HUES64 (cell line): ENCODE data around the gene OLFML2B.

Experiments used
- H3K27ac ChIP-seq: 2 replicates; pipeline ENCODE4 v1.7.0; 2013; ENCODE audit warnings: low read depth, low read length, inconsistent platforms
- H3K27me3 ChIP-seq: 2 replicates; pipeline ENCODE4 v1.6.1; 2013; ENCODE audit warnings: mild to moderate bottlenecking, low read length; ENCODE audit not compliant: insufficient read depth
- H3K36me3 ChIP-seq: 2 replicates; pipeline ENCODE4 v1.6.1; 2013; ENCODE audit warnings: mild to moderate bottlenecking, low read length; ENCODE audit not compliant: insufficient read depth
- H3K4me1 ChIP-seq: 2 replicates; pipeline ENCODE4 v1.6.1; 2013; ENCODE audit warnings: mild to moderate bottlenecking, low read length, moderate library complexity; ENCODE audit not compliant: insufficient read depth
- H3K4me3 ChIP-seq: 2 replicates; pipeline ENCODE4 v1.5.1; 2013; ENCODE audit warnings: mild to moderate bottlenecking, low read length, moderate library complexity
- H3K9ac ChIP-seq: 2 replicates; pipeline ENCODE4 v1.6.1; 2013; ENCODE audit warnings: mild to moderate bottlenecking, low read depth, low read length
- H3K9me3 ChIP-seq: 2 replicates; pipeline ENCODE4 v1.6.1; 2013; ENCODE audit warnings: low read depth, low read length; ENCODE audit not compliant: insufficient read depth
- WGBS: fragments of 150-250, 120-280 bp; methylation state at CpG from one replicate; pipeline ENCODE4 v1.1.7; 2013; ENCODE audit warnings: missing lambda C conversion rate; 5-methylcytosine and 5-hydroxymethylcytosine counted together

OLFML2B gene

DNA sequence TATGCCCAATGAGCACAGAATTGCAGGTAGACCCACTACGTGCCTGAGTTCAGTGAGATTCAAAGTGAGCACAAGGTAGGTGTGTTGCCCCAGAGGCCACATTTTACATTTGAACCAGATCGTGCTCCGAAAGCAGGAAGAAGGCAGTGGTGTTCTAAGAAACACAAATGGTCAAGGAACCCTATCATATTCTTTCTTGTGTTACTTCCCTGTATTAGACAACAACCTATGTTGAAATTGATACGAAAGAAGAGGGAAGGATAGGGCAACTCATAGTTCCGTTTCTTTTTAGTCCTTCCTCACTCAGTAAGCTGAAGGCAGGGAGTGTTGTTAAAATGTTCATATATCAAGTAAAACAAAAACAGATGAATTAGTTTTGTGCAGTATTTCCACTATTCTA, 33.9 kb downstream of the OLFML2B start:
- Histone ChIP-seq H3K27ac (no peak overlapping the region), H3K36me3 (no peaks in the 10 kb centered on the region)

DNA sequence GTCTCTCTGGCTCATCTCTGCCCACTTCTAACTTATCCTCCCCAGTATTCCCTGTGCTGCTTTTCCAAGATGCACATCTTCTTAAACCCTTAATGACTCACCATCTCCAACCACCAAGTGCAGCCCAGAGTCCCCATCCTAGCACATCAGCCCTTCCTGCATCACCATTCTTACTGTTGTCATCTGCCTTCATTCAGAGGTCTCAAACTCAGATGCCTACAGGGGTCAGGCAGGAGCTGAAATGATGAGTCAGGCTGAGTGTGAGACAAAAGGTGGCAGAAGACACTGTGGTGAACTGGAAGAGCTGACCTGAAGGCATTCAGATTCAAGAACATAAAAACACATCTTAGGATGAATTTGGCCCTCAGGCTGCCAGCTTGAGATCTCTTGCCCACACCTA, 34.6 kb downstream of the OLFML2B start:
- H3K9ac ChIP-seq = no peak overlapping the region

More for the DNA sequence above, 33.9 kb downstream of the OLFML2B start:
- H3K9me3 ChIP-seq = 0 out of 2 replicates have a peak, but pooled peaks cover 5% of the 10 kb centered on the region
- H3K4me1 ChIP-seq = no peaks in the 10 kb centered on the region
- H3K4me3 ChIP-seq = no peak overlapping the region
- WGBS = 94% methylated on average over 3 of the region's 5 CpGs
- H3K9ac ChIP-seq = no peak overlapping the region
- H3K27me3 ChIP-seq = no peaks in the 10 kb centered on the region

DNA sequence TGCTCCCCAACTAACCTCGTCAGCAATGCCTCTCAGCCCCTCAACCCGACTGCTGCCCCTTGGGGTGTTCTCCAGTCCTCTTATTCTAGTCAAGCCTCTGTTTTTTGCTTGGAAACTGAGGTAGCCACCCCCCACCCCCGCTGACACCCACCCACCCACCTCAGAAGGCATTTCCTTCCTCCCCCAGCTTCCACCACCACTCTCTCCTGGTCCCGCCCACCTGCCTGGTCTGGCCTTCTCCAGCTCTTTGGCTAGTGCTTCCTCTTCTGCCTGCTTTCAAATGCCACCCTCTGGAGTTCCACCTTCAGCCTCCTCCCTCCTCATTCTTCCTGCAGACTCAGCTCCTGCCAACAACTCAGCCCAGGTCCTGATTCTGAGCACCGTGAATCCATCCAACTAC, 35.3 kb downstream of the OLFML2B start:
- Histone ChIP-seq H3K4me1 (no peaks in the 10 kb centered on the region), H3K36me3 (no peaks in the 10 kb centered on the region), H3K9ac (no peak overlapping the region), H3K27ac (no peak overlapping the region), H3K27me3 (no peaks in the 10 kb centered on the region), H3K4me3 (no peak overlapping the region), H3K9me3 (0 out of 2 replicates have a peak, but pooled peaks cover 5% of the 10 kb centered on the region)
- WGBS = 79% methylated on average over 4 of the region's 5 CpGs

More for the DNA sequence above, 34.6 kb downstream of the OLFML2B start:
- H3K27me3 ChIP-seq = no peaks in the 10 kb centered on the region
- H3K4me1 ChIP-seq = no peaks in the 10 kb centered on the region
- 0 out of 2 replicates have a peak, but pooled peaks cover 5% of the 10 kb centered on the region for H3K9me3 ChIP-seq
- H3K36me3 ChIP-seq = no peaks in the 10 kb centered on the region
- no peak overlapping the region for H3K4me3 ChIP-seq
- no peak overlapping the region for H3K27ac ChIP-seq

DNA sequence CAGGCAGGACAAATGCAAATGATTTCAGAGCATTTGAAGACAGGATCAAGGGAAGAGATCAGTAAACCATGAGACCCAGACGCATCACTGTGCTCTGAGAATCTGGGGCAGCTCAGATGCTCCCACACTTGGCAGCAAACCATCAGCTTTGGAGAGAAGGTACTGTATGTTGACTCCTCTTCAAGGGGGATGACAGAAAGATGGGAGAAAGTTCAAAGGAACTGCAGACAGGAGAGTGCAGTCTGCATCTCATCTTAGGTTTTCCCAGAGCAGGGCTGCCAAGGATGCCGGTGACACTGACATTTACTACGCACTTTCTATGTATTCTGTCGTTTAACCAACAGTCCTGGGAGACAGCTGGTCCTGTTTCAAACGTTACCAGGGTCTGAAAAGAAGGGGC, 35.8 kb downstream of the OLFML2B start:
- Histone ChIP-seq H3K4me1 (no peaks in the 10 kb centered on the region), H3K4me3 (no peak overlapping the region), H3K27ac (no peak overlapping the region), H3K36me3 (no peaks in the 10 kb centered on the region), H3K9me3 (0 out of 2 replicates have a peak, but pooled peaks cover 5% of the 10 kb centered on the region), H3K27me3 (no peaks in the 10 kb centered on the region), H3K9ac (no peak overlapping the region)
- WGBS = 88% methylated on average over 5 of the region's 5 CpGs

DNA sequence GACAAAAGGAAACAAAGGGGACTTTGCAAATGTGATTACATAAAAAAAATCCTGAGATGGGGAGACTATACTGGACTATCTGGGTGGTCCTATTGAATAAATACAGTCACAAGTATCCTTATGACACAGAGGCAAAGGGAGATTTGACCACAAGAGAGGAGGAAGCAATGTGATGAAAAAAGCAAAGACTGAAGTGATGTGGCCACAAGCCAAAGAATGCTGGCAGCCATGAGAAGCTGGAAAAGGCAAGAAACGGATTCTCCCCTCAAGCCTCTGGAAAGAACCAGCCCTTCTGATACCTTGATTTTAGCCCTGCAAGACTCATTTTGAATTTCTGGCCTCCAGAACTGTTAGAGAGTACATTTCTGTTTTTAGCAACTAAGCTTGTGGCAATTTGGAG, 36.4 kb downstream of the OLFML2B start:
- 85% methylated on average over 1 of the region's 1 CpG for WGBS

DNA sequence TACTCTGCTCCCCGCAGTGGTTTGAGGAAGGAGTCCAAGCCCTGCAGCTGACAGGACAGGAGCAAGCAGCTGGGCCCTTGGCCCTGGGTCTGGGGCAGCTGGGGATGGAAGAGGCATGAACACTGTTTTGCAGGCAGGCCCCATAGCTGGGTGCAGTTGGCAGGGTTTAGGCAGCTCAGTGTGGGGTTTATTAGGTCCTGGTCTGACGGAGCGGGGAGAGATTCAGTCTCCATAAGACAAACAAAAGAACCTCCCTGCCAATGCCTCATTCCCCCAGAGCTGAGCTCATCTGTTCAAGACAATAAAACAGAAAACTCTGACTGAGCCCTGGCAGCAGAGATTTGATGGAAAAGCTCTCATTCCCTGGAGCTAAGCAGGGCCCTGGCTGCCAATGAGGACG, 37.3 kb downstream of the OLFML2B start:
- WGBS = 92% methylated on average over 4 of the region's 4 CpGs
- no peaks in the 10 kb centered on the region for H3K27me3 ChIP-seq

More for the DNA sequence above, 36.4 kb downstream of the OLFML2B start:
- no peaks in the 10 kb centered on the region for H3K4me1 ChIP-seq
- no peak overlapping the region for H3K4me3 ChIP-seq
- H3K36me3 ChIP-seq = no peaks in the 10 kb centered on the region
- H3K9me3 ChIP-seq = 0 out of 2 replicates have a peak, but pooled peaks cover 5% of the 10 kb centered on the region
- H3K27me3 ChIP-seq = no peaks in the 10 kb centered on the region
- no peak overlapping the region for H3K27ac ChIP-seq
- H3K9ac ChIP-seq = no peak overlapping the region

DNA sequence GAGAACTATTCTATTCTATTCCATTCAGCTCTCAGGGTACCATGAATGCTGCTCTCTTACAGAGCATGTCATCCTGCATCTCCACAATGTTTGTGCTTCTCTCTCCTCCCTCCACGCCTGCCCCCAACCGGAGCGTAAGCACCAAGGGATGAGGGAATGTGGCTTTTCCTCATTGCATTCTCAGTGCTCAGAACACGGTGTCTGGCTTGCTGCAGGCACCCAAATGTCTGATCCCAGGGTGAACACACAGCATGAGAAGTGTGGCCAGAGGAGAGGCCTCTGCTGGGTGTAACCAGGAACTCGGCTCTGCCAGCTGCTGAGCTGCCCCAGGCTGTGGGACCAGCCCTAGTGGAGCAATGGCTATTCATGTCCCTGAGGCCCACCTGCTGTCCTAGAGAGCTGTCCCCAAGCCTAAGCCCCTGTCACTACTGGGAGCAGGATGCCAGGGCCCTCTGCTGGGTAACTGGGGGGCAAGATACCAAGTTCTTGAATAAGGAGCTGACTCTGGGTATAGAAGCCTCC, 38.3 kb downstream of the OLFML2B start:
- 86% methylated on average over 5 of the region's 5 CpGs for WGBS
- no peak overlapping the region for H3K27ac ChIP-seq
- H3K4me1 ChIP-seq = no peaks in the 10 kb centered on the region
- no peaks in the 10 kb centered on the region for H3K36me3 ChIP-seq
- no peak overlapping the region for H3K9ac ChIP-seq
- H3K27me3 ChIP-seq = no peaks in the 10 kb centered on the region
- no peak overlapping the region for H3K4me3 ChIP-seq
- H3K9me3 ChIP-seq = 0 out of 2 replicates have a peak, but pooled peaks cover 5% of the 10 kb centered on the region

More for the DNA sequence above, 37.3 kb downstream of the OLFML2B start:
- H3K9ac ChIP-seq = no peak overlapping the region
- 0 out of 2 replicates have a peak, but pooled peaks cover 5% of the 10 kb centered on the region for H3K9me3 ChIP-seq
- no peaks in the 10 kb centered on the region for H3K36me3 ChIP-seq
- H3K4me1 ChIP-seq = no peaks in the 10 kb centered on the region
- no peak overlapping the region for H3K27ac ChIP-seq
- no peak overlapping the region for H3K4me3 ChIP-seq

DNA sequence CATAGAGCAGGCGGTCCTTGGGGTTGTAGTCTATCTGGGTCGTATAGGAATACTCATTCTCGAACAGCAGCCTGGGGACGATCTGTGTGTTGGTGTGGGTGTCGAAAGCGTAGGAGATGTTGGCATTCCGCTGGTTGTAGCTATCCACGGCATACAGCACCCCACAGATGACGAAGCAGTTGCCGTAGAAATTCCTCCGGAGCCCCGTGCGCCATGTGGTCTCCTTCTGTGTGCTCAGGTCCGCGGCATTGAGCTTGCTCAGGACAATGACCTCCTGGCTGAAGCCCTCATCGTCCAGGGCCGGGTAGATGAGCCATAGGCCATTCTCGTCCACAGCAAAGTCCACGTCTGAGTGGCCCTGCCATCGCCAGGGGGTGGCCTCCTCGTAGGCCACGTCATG, 39.9 kb downstream of the OLFML2B start:
- Histone ChIP-seq H3K27me3 (no peaks in the 10 kb centered on the region), H3K9ac (no peak overlapping the region), H3K9me3 (0 out of 2 replicates have a peak, but pooled peaks cover 5% of the 10 kb centered on the region), H3K27ac (no peak overlapping the region), H3K36me3 (no peaks in the 10 kb centered on the region), H3K4me1 (no peaks in the 10 kb centered on the region), H3K4me3 (no peak overlapping the region)
- 96% methylated on average over 22 of the region's 22 CpGs for WGBS

DNA sequence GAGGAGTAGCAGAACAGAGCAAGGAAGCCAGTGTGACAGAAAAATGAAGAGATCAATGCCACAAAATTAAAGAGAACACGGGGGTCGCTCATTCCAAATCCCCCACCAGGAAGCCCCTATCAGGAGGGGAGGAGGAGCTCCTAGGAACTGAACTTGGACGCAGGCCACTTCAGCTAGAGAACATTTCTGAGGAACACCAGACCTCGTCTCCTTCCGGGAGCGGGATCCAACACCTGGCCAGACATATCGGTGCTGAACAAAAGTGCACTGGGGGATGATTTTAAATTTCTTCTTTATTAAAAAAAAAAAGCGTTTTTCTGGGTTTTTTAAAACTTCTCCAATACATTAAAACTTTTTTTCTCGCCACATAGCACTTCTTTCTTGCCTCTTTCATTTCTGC, 40.8 kb downstream of the OLFML2B start:
- H3K36me3 ChIP-seq = no peaks in the 10 kb centered on the region
- H3K27me3 ChIP-seq = no peaks in the 10 kb centered on the region
- no peak overlapping the region for H3K4me3 ChIP-seq
- H3K4me1 ChIP-seq = no peaks in the 10 kb centered on the region
- 94% methylated on average over 9 of the region's 9 CpGs for WGBS
- no peak overlapping the region for H3K9ac ChIP-seq
- H3K27ac ChIP-seq = no peak overlapping the region
- 0 out of 2 replicates have a peak, but pooled peaks cover 5% of the 10 kb centered on the region for H3K9me3 ChIP-seq

DNA sequence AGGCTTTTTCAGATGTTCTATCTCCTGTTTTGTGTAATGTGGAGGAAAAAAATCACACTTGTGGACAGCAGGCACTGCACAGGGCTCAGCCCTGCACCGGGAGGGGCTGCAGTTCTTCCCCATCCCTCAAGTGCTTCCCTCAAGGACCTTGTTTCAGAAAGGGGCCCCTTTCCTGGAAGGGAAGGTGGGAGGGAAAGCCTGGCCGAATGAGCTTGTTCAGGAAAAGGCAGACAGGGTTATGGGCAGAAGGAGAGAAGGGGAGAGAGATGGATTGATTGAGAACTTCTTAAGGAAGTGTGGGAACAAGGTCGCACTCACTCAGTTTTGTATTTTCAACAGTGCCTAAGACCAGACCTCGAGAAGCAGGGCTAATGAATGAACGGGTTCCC, 41.2 kb downstream of the OLFML2B start:
- H3K9me3 ChIP-seq = 0 out of 2 replicates have a peak, but pooled peaks cover 5% of the 10 kb centered on the region
- no peak overlapping the region for H3K27ac ChIP-seq
- H3K4me1 ChIP-seq = no peaks in the 10 kb centered on the region
- no peak overlapping the region for H3K9ac ChIP-seq
- no peaks in the 10 kb centered on the region for H3K27me3 ChIP-seq
- no peaks in the 10 kb centered on the region for H3K36me3 ChIP-seq
- H3K4me3 ChIP-seq = no peak overlapping the region
- WGBS = 93% methylated on average over 5 of the region's 5 CpGs

DNA sequence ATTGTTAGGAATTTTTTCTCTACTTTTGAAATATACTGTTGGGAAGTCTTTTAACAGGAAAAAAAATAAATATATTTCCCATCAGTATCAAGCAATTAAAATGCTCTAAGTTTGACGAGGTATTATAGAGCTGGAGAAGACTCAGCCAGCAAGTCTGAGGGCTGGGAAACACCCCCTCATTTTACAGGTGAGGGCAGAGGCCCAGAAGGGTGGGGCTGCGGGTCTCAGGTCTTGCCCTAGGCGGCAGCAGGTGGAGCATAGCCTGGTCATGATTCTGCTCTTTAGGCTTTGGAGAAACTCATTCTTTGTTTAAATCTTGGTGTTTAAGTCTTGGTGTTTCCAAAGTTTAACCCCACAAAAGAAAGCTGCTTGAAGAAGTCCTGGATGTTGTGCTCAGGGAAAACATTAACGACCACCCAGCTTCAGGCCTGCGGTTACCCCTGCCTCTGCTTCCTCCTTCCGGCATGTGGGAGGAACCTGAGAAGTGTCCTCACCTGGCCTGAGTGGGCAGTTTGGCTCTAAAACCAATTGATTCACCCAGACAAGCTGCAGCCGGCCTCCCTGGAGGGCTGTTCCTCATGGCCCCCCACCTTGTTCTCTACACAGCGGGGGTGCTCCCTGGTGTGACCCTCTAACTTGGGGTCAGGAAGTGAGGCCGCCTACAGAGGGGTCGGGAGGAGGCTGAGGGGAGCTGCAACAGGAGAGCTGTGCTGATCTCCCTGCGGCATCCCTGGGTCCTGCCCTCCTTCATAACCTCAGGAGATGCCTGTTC, 41.7 kb downstream of the OLFML2B start:
- H3K4me3 ChIP-seq = no peak overlapping the region
- H3K36me3 ChIP-seq = no peaks in the 10 kb centered on the region
- H3K27ac ChIP-seq = no peak overlapping the region

More for the DNA sequence above, 41.7 kb downstream of the OLFML2B start:
- WGBS = 91% methylated on average over 11 of the region's 11 CpGs
- H3K9me3 ChIP-seq = no peaks in the 10 kb centered on the region
- H3K4me1 ChIP-seq = no peaks in the 10 kb centered on the region
- no peak overlapping the region for H3K9ac ChIP-seq
- no peaks in the 10 kb centered on the region for H3K27me3 ChIP-seq
